Islet precursor cell (in vitro differentiated cells): ENCODE data around the gene ATG9A.

Source experiments
- DNase-seq: peaks from one replicate; pipeline ENCODE4 v3.0.0-alpha.2; 2018

ATG9A gene

DNA sequence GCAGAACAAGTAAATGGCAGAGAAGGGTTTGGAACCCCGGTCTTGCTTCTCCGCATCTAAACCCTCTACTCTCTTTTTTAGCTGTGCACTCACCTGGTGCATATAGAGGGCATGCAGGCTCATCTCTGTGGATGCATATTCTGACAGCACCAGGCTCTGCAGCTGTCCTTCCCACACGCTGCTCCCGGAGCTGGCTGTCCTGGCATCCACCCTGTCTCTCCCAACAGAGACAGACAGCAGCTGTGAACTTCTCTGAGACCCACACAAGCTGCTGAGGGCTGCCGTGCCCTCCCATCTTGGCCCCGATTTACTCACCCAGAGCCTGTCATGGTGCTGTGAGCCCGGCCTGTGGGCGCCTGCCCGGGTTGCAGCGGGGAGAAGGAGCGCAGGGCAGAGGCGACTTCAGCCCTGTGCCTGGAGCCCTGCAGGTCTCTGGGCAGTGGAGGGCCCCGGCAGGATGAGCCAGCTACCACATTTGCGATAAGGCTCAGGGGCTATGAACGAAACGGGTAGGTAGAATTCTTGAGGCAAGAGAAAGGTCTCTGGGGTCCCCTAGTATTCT, 7.4 kb downstream of the ATG9A start:
- no peak for DNase-seq

DNA sequence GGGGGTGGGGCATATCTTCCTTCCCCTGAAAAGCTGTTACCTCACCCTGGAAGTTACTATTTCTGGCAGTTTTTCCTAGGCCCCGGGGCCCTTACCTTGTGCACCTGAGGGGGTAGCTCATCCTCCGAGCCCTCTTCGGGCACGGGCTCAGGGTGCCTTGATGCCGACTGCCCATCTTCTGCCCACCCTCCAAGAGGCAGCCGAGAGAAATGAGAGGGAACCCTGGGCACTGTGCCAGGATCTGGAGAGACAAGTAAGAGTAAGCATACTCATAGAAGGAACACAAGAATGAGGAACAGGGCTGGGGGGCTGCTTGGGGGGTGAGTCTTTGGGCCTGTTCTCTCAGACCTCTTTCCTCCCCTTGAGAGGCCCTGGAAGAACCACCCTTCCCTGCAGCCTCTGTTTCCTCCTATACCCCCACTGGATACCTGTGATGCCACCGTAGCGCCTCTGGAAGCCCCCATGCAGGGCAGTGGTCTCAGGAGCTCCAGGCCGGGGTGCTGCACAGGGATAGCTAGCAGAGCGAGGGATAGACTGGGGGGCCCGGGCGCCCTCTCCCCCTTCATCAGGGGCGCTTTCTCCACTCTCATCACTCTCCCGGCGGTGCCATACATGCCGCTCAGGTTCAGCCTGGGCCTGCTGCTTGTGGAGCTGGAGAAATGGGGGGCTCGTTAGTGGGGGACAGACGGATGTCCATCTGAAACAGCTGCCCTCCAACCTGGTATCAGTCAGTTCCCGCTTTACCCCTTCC, 8.6 kb downstream of the ATG9A start:
- DNase-seq, result no peak

DNA sequence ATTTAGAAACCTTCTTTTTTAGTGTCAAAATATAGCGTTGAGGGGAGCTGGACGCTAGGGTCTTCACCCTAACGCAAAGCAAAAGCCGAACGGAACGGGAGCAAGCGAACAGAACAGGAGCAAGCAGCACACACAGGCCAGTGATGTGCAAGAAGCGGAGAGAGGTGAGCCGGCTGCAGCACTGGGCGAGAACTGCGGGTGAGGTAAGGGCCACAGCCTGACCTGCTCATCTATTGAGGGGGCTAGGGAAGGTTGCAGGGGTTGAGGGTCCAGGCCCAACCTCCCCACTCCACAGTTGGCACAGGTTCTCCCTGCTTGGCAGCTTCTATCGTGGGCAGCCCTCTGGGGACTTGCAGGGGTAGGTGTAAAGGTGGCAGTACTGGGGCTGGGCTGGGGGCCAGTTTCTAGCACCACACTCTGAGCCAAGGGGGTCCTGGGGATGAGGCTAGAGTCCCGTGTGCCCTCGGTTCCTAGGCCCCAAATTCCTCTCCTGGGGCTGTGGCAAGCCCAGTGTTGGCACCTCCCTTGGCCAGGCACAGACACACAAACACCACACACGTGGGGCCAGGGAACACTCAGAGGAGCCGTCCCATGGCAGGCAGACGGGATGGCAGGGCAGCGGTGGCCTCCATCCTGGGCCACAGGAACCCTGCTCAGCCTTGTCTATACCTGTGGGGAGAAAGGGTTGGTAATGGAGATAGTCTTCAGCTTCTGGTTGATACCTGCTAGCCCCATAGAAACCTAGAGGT, 9.5 kb downstream of the ATG9A start:
- DNase-seq, result no peak

DNA sequence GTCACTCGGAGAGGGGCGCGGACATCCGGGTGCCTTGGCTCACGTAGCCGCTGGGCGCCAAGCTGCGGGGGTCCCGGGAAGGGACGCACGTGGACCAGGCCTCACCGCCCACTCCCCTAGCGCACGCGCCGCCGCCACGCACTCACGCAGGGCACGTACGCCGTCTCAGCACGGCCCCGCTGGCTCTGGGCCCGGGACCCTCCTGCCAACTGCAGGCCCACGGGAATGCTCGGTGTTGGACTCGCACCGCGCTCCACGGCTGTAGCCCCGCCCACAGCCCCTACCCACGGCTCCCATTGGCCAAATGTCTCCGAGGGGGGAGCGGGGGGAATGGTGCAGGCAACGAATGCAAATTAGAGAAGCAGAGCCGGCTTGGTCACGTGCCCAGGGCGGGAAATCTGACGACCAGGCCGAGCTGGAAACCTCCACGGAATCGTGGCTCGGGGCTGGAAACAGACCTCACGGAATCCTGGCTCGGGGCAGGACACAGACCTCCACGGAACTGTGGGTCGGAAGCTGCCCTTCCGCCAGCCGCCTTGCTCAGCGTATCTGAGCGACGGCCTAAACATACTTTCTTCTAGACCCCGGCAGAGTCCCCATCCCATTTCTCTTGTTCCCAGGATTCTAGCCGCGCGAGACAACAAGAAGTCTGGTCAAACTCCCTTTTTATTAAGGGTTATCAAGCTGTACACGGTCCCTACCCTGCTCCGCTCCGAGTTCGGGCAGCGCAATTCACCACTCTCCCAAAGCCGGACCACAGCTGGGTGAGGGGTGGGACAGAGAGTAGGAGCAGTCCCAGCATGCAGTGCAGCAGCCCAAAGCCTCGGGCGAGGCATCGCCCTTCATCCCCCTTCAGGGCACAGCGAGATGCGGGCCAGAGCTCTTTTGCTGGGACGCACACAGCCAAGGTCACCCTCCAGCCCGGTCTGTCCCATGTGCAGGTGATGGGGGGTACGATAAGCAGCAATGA, 10.4 kb downstream of the ATG9A start, which contains the start of gene ABCB6:
Gene ABCB6, minus strand, starts transcription at position 227 of the 970 bp plus-strand sequence. CDS start 285 bp downstream, outside the sequence.
- peak; percentile 96 for DNase-seq

DNA sequence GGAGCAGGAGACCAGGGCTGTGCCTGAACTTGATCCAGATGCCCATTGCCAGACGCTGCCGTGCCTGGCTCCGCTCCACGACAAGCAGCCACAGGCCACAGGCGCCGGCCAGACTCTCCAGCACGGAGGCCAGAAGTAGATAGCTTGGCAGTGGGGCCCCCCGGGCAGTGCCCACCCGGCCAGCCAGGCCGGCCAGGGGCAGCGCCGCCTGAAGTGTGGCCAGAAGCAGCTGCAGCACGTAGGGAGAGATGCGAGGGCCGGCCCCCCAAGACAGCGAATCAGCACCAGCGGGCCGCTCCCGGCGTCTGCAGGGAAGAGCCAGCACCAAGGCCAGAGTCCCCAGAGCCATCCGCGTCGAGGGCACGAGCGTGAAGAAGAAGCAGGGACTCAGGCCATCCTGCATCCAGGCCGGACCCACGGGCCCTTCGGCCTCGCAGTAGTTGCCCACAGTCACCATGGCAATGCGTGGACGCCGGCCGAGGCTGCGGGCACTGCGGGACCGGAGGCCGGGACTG, 11.2 kb downstream of the ATG9A start:
- DNase-seq, result peak; percentile 90

DNA sequence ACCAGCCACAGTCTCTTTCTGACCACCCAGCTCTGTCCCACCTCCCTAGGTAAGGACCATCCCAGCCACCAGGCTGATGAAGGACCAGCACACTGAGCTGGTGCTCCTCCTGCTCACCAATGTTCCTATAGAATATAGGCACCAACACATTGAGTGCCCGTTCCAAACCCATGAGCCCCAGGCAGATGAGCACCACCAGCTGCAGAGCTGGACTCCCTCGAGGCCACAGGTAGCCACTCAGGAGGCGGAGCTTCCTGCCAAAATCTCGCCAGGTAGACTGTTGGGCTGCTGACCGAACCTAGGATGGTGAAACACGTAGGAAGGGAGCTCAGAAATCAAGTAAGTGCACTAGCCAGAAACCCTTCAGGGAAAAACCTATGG, 12.9 kb downstream of the ATG9A start:
- DNase-seq, result no peak

DNA sequence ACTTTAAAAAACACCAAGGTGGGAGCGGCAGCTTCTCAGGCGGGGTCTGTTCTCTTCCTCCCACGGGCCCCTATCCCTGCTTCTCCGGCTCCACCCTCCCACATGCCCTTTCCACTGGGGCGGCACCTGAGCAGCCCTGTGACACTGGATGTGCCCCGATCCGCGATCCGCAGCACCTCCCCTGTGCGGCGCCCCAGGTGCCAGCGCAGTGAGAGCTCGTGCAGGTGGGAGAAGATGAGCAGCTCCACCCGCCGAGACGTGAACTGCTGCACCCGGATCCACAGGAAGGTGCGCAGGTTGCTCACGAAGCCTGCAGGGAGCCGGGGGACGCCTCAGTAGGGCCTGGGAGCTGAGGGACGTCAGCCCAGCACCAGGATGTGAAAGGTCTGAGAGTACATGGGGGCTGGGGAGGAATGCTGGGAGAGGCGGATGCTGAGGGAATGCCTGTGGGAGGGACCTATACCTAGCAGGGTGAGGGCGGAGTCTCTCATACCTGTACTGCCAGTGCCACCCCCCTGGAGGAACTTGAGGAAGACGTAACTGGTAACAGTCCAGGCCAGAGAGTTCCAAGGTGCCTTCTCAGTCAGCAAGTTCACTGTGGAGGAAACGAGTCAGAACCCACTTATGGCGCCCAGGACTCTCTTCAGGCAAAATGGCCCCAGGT, 13.4 kb downstream of the ATG9A start:
- no peak for DNase-seq

DNA sequence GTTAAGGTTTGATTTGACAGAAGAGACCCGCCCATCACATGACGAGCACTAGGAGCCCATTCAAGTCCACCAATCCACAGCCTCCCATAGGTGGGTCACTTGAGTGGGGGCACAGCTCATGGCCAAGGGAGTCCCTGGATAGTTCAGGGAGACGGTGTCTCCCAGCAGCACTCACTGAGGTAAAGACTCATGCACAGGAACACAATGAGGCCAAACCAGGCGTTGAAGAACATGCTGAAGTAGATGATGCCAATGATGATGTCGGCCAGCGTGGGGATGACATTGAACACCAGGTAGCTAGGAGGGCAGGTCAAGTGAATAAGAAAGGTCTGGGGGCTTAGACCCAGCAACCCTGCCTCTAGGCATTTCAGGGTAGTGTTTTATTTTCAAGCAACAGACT, 14.7 kb downstream of the ATG9A start:
- no peak for DNase-seq

DNA sequence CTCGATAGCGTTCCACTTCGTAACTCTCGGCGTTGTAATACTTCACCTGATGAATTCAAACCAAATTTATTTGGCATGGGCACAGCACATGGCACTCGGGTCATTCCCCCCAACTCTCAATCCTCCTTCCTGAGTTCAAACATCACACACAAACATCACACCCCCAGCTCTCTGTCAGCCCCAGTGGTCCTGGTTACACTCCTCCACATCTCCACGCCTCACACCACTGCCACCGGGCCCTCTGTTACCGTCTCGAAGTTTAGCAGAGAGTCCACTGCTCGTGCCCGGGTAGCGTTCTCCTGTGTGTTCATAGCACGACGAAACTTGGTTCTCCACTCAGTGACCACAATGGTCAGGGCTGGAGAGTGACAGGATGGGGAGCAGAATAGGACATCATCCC, 15.3 kb downstream of the ATG9A start:
- no peak for DNase-seq

DNA sequence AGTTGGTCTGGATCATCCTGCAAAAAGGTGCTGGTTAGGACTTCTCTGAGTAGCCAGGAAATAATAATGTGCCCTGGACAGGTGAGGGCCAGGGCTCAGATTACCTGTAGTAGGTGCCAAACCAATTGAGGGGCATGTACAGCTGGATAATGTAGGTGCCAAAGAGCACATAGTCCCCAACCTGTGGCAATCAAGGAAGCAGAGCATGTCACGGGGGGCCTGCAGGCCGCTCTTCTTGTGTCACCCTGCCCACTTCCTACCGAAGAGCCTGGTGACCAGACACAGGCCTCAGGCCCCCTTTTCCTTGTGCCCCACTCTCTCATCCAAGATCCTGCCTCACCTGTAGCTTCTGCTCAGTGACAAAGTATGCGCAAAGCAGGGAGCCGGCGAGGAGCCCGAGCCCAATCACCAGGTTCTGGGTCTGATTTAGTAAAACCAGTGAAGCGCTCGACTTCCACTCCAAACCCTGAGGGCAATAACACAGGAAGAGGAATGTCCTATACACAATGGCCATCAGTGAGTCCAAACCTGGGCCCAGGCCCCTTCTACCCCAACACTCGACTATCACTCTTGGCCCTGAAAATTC, 15.9 kb downstream of the ATG9A start:
- DNase-seq, result no peak

DNA sequence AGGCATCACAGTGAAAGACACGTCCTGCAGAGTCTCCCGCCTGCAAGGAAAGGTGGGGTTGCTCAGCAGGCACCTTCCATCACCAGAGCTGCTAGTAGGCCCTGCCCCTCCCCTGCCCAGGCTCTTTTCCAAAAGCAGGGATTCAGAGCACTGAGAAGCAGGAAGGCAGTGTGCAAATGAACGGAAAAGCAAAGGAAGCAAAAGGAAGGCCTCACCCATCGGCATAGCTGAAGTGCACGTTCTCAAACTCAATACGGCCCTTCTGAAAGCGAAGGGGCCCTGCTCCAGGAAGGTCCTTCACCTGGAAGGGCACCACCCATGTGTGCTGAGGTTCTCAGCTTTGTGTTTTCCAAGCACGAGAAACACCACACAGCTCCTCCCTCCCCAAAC, 16.4 kb downstream of the ATG9A start:
- DNase-seq, result no peak

DNA sequence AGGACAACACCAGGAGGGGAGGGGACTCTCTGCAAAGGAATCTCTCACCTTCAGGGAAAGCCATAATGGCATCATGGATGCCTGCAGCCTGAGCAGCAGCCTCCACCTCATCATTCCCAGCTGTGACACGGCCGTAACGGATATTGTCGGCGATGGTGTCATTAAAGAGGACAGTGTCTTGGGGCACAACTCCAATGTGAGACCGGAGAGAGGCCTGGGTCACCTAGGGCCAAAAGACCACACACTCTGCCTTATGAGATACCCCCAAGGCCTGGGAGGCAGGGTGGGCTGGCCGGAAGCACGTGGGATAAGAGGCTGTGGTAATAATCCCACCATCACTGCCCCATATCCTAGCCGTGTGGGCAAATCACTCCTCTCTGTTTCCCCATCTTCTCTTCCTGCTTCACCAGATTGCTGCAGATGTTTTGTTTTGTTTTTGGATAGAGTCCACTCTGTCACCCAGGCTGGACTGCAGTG, 18.5 kb downstream of the ATG9A start:
- DNase-seq, result no peak

DNA sequence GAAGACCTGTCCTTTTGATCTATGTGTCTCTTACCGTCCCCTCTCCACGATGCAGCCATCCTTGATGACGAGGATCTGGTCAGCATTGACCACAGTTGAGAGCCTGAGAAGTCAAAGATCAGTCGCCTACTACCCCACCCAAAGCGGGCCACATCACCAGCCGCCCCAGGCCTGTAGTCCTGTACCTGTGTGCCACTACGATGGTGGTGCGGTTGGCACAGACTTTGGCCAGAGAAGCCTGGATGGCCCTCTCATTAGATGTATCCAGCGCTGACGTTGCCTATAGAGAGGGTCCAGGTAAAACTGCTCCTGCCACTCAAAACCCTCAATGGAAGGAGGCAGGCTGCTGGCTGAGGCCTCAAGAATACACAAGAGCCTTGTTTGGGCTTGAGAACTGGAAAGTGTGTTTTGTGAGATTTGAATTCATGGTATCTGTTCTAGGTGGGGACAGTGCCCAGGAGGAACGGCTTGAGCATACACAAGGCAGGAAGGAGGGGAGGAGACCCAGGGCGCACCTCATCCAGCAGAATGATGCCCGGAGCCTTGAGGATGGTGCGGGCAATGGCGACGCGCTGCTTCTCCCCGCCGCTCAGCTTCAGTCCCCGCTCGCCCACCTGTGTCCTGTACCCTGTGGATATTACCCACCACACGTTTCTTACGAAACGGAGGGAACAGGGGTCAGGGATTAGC, 19.1 kb downstream of the ATG9A start:
- no peak for DNase-seq

DNA sequence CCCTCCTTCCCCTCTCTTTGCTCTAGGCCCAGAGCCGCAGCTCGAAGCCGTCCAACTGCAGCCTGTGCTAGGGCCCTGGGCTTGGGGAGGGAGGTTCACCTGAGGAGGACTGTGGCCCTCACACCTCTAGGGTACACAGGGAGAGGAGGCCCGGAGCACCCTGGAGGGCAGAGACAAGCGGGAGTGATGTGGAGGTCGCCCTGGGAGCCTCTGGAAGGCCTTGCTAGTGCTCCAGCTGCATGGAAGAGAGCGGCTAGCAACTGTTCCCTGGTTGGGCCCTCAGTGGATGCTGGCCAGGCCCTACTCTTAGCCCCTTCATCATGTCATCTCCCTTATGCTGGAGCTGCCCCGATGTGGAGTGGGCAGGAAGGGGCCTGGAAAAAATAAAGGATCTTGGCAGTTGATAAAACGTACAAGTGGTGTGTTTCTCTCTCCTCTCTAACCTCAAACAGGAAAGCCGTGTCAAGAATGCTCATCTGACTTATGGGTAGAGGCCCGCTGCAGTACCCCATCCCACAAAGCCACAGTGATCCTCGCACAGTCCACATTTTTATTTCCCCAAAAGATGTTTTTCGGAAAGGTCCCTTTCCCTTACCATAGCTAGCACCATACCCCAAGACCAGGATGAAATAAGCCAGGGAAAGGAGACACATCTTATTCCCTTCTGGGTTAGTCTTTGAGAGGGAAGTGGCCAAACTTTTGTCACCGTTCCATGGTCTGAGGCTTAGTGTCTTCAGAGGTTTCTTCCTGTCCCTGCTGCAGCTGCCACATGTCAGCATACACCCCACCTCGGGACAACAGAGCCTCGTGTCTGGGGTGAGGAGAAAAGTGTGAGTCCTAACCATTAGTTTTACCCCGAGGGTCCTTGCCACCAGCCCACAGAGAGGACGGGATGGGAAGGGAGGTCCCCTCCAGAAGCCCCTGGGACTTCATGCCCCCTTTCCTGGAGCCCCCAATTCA, 19.9 kb downstream of the ATG9A start:
- no peak for DNase-seq

DNA sequence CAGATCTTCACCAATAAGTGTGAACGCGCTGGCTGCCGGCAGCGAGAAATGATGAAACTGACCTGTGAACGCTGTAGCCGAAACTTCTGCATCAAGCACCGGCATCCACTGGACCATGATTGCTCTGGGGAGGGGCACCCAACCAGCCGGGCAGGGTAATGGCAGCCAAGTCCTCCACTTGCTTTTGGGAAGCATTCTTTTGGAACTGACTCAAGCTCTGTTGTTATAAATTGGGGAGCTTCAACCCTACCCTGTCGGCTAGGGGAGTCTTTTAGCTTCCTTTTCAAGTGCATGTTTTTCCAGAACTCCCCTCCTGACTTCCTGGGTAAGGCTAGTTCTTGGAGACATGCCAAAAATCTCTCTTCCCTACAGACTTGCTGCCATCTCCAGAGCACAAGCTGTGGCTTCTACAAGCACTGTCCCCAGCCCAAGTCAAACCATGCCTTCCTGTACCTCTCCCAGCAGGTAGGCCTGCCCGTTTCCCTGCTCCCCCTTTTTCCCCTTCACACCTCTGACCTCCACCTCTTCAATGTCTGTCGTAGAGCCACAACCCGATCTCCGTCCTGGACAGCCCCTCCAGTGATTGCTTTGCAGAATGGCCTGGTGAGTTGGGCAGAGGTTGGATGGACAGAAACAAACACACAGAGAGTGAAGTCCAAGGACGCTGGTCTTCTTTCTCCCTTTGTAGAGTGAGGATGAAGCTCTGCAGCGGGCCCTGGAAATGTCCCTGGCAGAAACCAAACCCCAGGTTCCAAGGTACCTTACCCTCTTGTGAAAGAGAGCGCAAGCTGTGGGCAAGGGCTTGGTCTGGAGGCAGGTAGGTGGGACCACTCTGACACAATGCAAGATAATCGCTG, 21.3 kb downstream of the ATG9A start:
- DNase-seq, result no peak

DNA sequence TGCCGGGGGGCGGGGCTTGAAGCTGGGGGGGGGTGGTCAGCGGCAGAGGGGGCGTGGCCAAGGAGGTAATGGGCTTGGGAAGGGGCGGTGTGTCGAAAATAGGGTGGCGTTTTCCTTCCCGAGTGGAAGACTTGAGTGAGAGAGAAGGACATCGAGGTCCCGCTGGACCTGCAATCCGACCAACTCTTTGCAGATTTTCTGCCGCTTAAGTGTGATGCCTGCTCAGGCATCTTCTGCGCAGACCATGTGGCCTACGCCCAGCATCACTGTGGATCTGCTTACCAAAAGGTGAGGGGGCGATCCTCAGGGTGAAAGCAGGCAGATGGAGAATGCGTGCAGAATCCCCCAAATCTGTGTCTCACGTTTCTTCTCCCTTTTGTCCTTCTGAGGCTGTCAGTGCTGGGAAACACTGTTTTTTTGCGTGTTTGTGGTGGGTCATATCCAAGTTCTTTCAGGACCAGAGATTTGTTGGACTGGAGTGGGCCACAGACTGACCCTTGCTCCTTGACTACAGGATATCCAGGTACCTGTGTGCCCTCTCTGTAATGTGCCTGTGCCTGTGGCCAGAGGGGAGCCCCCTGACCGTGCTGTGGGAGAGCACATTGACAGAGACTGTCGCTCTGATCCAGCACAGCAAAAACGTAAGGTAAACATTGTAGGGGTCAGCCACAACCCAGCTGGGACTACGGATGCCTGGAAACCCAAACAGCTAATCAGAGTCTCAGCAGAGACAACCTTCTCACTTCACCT, 22.1 kb downstream of the ATG9A start:
- DNase-seq, result no peak

DNA sequence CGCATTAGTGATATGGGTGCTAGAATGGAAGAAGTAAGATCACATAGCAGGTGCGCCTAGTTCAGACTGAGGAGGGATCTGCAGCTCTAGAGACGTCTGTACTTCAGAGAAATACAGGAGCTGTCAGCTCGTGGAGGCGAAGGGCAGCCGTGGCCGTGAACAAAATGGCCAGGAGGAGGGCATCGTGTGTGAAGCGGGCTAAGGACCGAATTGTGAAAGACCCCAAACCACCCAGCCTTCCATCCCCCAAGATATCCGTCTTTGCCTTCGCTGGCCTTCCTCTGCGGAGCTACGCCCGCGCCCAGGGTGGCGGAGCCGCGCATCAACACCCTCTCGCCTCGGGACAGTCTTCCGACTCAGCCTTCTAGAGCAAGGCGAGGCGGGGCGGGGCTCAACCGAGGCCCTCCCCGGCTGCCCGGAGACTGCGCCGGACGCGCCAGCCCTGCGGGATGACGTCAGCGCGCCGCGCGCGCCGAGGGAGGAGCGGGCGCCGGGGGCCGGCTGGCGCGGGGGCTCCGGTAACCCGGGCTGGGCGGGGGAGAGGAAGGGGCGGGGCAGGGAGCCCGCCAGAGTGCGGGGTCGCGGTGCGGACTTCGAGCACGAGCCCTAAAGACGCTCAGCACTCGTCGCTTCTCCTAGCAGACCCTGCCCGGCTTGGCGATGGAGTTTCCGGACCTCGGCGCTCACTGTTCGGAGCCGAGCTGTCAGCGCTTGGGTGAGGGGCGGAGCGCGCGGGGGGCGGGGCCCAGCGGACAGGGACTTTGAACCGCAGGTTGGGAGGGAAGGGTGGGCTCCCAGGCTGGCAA, 22.9 kb downstream of the ATG9A start, which contains the start of gene ZFAND2B:
Gene ZFAND2B, plus strand, starts transcription at position 455 of the 806 bp plus-strand sequence. Its CDS starts 206 bp downstream, at position 661.
- peak; percentile 96 for DNase-seq
